Uterus (tissue), 4 donors: ENCODE measurements around the gene TBKBP1. TPM values are rescaled to one million over a fixed set of nuclear protein-coding genes. Genes with fewer than 3 reads are reported as not detected.
A peak's percentile ranks its signal among the peaks of the same experiment; 100 is the strongest.

Experiments used
- DNase-seq, 2 donors: peaks; one replicate each; pipeline ENCODE4 v3.0.0-alpha.2; 2019 to 2020
- H3K27ac ChIP-seq, 2 donors: fragments of 200-600 bp; sonication (generic); 1 replicate in 1 of 2; 2 replicates in 1 of 2; pipeline ENCODE4 v1.5.1; 2016 to 2018
- H3K27me3 ChIP-seq, 2 donors: fragments of 200-600 bp; sonication (generic); one replicate each; pipeline ENCODE4 v1.5.1; 2018 to 2019; ENCODE audit warnings: control low read depth in 1 of 2
- H3K36me3 ChIP-seq, 2 donors: fragments of 200-600 bp; sonication (generic); one replicate each; pipeline ENCODE4 v1.5.1; 2019; ENCODE audit warnings: control low read depth in 1 of 2
- H3K4me1 ChIP-seq, 2 donors: fragments of 200-600 bp; sonication (generic); one replicate each; pipeline ENCODE4 v1.5.1; 2018 to 2019; ENCODE audit warnings: control low read depth in 1 of 2
- H3K4me3 ChIP-seq, 2 donors: fragments of 200-600 bp; sonication (generic); 1 replicate in 1 of 2; 2 replicates in 1 of 2; pipeline ENCODE4 v1.5.1; 2018 to 2019; ENCODE audit warnings: mild to moderate bottlenecking in 1 of 2
- H3K9me3 ChIP-seq, 2 donors: fragments of 200-600 bp; sonication (generic); one replicate each; pipeline ENCODE4 v1.5.1; 2019; ENCODE audit warnings: control low read depth in 1 of 2
- POLR2A ChIP-seq, 2 donors: fragments of 450-650 bp; IDR thresholded peaks; one replicate each; pipeline ENCODE4 v1.6.1; 2016; ENCODE audit warnings: antibody characterized with exemption in 2 of 2, mild to moderate bottlenecking in 1 of 2, moderate library complexity in 1 of 2
- intact Hi-C: fragments of 100-400 bp; cut with DNase I; formaldehyde crosslinking; loops from one replicate; pipeline ENCODE4 v1.15.1; 2023; ENCODE audit warnings: low total_unique reads
- total RNA-seq, 4 donors: library from RNA; depleted of rRNA in 3 of 4; stranded (reverse); fragments of >200 nt in 3 of 4; gene quantifications; one replicate each; pipeline versions ENCODE4 v1.1.0 to v1.2.4, GENCODE V29; 2014 to 2023
- TF ChIP-seq, protein P1 (sequence below), 4 experiments: fragments of 200-600 bp in 2 of 4; fragments of 450-650 bp in 2 of 4; sonication (generic) in 2 of 4; IDR thresholded peaks; one replicate each; pipeline ENCODE4 v1.5.1; 2016 to 2019; ENCODE audit warnings: antibody characterized with exemption in 4 of 4, mild to moderate bottlenecking in 2 of 4, moderate library complexity in 1 of 4
- donor health status: DM: yes; HTN: yes; CAD: no.

The TBKBP1 gene, protein sequence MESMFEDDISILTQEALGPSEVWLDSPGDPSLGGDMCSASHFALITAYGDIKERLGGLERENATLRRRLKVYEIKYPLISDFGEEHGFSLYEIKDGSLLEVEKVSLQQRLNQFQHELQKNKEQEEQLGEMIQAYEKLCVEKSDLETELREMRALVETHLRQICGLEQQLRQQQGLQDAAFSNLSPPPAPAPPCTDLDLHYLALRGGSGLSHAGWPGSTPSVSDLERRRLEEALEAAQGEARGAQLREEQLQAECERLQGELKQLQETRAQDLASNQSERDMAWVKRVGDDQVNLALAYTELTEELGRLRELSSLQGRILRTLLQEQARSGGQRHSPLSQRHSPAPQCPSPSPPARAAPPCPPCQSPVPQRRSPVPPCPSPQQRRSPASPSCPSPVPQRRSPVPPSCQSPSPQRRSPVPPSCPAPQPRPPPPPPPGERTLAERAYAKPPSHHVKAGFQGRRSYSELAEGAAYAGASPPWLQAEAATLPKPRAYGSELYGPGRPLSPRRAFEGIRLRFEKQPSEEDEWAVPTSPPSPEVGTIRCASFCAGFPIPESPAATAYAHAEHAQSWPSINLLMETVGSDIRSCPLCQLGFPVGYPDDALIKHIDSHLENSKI
- total RNA-seq, result 10 to 100 TPM in 2 of 4 donors, 1 to 10 TPM in 2; 2.6 to 24.8 (median 10.7) TPM

DNA sequence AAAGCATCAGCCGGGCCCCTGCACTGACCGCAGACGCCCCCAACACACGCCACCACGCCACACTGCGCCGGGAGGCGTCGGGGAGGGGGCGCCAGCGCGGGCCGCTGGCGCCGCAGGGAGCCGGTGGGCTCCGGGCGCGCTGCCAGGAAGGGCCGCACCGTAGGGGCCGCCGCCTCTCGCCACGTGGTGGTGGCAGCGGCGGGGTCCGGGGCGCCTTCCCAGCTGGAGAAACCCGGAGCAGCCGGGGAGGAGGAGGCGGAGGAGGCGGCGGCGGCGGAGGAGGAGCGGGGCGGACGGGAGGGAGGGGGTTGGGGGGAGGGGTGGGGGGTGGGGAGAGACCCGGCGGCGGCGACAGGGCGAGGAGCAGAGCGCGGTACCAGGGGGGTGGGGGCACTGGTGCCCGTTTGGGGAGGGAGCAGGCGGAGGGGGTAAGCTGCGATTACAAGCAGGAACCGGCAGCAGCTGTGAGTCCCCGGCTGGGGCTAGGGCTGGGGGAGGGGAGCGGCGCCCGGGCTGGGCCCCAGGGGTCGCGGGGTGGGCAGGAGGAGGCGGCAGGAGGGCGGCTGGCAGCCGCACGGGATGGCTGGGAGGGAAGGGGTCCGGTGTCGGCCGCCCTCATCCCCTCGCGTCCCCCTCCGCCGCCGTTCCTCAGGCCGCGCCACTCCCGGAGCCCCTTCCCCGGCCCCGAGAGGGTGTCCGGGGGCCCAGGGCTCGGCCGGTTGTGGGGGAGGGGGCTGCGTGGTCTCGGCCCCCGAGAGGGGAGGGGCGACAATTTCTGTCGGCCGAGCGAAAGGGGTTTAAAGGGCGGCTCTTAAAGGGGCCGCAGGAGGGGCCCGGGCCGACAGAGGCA lies at the start of gene TBKBP1:
Gene TBKBP1 (plus strand): TSS at position 431 of the 850 bp plus-strand sequence. CDS start 1,952 bp downstream, outside the sequence.
- H3K9me3 ChIP-seq, result no peaks in the 10 kb centered on the region
- no peaks in the 10 kb centered on the region for H3K27me3 ChIP-seq
- H3K36me3 ChIP-seq, result no peaks in the 10 kb centered on the region
- peak within 1 kb of the TSS; percentile 78 to 86 for H3K4me3 ChIP-seq
- H3K27ac ChIP-seq, result peak within 1 kb of the TSS; percentile 84 to 88
- TF ChIP-seq, protein P1, sequence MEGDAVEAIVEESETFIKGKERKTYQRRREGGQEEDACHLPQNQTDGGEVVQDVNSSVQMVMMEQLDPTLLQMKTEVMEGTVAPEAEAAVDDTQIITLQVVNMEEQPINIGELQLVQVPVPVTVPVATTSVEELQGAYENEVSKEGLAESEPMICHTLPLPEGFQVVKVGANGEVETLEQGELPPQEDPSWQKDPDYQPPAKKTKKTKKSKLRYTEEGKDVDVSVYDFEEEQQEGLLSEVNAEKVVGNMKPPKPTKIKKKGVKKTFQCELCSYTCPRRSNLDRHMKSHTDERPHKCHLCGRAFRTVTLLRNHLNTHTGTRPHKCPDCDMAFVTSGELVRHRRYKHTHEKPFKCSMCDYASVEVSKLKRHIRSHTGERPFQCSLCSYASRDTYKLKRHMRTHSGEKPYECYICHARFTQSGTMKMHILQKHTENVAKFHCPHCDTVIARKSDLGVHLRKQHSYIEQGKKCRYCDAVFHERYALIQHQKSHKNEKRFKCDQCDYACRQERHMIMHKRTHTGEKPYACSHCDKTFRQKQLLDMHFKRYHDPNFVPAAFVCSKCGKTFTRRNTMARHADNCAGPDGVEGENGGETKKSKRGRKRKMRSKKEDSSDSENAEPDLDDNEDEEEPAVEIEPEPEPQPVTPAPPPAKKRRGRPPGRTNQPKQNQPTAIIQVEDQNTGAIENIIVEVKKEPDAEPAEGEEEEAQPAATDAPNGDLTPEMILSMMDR (IDR thresholded peaks at IDR 0.05), result no peak
- TF ChIP-seq POLR2A (IDR thresholded peaks at IDR 0.05), result no peak
- peaks cover 0 to 3% of the 10 kb centered on the region in 2 donors for H3K4me1 ChIP-seq
- intact Hi-C loops, result no loop called here
- DNase-seq, result peak; percentile 47 to 49

DNA sequence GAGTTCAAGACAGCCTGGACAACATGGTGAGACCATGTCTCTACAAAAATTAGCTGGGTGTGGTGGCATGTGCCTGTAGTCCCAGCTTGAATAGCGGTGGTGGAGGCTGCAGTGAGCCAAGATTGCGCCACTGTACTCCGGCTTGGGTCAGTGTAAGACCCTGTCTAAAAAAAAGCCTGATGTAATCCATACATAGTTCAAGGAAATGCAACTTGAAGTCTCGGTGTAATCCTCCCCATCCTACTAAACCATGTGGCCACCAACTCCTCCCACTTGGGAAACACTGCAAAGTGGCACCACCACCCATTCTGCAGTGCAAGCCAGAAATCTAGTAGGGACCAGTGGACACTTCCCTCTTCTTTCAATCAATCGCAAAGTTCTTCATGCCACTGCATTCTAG lies 49.6 kb upstream of the TBKBP1 start:
- intact Hi-C loops, result no loop called here

DNA sequence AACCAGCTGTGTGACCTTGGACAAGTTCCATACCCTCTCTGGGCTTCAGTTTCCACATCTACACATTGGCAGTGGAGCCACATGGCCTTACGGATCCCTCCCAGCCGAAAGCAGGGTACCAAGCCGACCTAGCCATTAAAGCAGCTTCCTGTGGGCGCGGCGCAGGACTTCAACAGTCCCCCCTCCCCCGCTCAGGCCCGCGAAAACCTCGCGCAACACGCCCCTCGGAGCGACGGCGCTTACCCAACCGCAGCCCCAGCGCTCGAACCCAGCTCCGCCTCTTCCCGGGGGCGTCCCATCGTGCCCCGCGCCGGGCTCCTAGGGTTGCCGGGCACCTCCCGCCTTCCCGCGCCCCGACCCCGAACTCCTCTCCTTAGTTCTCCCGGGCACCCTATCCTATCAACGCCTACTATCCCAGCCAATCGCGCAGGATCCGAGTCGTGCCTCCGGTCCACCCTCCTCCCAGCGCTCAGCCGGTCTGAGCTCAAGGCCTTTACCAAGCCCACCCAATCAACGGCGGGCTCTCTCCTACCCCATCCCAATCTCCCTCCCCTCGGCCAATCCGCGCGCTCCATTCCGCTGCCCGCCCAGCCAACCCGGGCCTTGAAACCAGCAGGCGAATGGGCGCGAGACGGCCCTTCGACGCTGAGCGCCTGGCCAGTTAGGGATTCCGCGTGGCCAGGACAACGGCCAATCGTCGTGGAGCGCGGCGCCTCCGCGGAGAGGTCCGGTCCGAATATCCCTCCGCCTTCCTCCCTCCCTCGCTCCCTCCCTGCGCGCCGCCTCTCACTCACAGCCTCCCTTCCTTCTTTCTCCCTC lies 44.6 kb upstream of the TBKBP1 start, which contains the start of gene KPNB1:
Gene KPNB1 (plus strand): TSS at position 767 of the 819 bp plus-strand sequence. CDS start 326 bp downstream, outside the sequence.
- intact Hi-C loops, result no loop called here
- TF ChIP-seq, protein P1 (IDR thresholded peaks at IDR 0.05), result peak in 1 of 4 experiments; percentile 30
- peak; percentile 51 to 60 for TF ChIP-seq POLR2A (IDR thresholded peaks at IDR 0.05)
- peaks cover 7 to 13% of the 10 kb centered on the region in 2 donors for H3K4me1 ChIP-seq

More for the DNA sequence above, 49.6 kb upstream of the TBKBP1 start:
- no peaks in the 10 kb centered on the region for H3K9me3 ChIP-seq
- no peak overlapping the region for H3K4me3 ChIP-seq
- no peak for DNase-seq
- H3K27me3 ChIP-seq, result no peaks in the 10 kb centered on the region
- H3K4me1 ChIP-seq, result peaks cover 0 to 4% of the 10 kb centered on the region in 2 donors
- no peak overlapping the region for H3K27ac ChIP-seq
- TF ChIP-seq, protein P1 (IDR thresholded peaks at IDR 0.05), result no peak
- TF ChIP-seq POLR2A (IDR thresholded peaks at IDR 0.05), result no peak
- no peaks in the 10 kb centered on the region for H3K36me3 ChIP-seq

DNA sequence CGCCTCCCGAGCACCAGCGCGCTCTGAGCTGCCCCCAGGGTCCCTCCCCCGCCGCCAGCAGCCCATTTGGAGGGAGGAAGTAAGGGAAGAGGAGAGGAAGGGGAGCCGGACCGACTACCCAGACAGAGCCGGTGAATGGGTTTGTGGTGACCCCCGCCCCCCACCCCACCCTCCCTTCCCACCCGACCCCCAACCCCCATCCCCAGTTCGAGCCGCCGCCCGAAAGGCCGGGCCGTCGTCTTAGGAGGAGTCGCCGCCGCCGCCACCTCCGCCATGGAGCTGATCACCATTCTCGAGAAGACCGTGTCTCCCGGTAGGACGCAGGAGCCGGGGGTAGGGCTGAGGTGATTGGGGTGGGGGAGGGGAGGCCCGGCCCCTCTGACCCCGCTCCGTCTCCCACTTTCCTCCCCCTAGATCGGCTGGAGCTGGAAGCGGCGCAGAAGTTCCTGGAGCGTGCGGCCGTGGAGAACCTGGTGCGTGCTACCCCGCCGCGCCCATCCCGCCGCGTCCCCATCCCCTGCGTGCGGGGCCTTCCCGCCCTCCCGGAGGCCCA lies 43.9 kb upstream of the TBKBP1 start:
- Histone ChIP-seq H3K27ac (peak overlapping the region; percentile 90 to 97), H3K4me1 (peaks cover 7 to 13% of the 10 kb centered on the region in 2 donors), H3K9me3 (no peaks in the 10 kb centered on the region), H3K4me3 (peak overlapping the region; percentile 67 to 91), H3K27me3 (no peaks in the 10 kb centered on the region), H3K36me3 (no peaks in the 10 kb centered on the region)
- TF ChIP-seq, protein P1 (IDR thresholded peaks at IDR 0.05), result no peak
- TF ChIP-seq POLR2A (IDR thresholded peaks at IDR 0.05), result peak in 1 of 2 donors; percentile 13
- DNase-seq, result no peak
- intact Hi-C loops, result no loop called here

More for the DNA sequence above, 44.6 kb upstream of the TBKBP1 start, which contains the start of gene KPNB1:
- Histone ChIP-seq H3K36me3 (no peaks in the 10 kb centered on the region), H3K27me3 (no peaks in the 10 kb centered on the region), H3K4me3 (peak within 1 kb of the TSS; percentile 67 to 91), H3K9me3 (no peaks in the 10 kb centered on the region), H3K27ac (peak within 1 kb of the TSS; percentile 90 to 97)
- peak; percentile 99 for DNase-seq
